ENCODE results near the gene L2HGDH. TPM values are rescaled to one million over a fixed set of nuclear protein-coding genes. Genes with fewer than 3 reads are reported as not detected.

Gene L2HGDH
- total RNA-seq, 1 experiment from 2014 or later = 22.6 TPM

GRCh38 chr14:50212726-50213125 is 99.3 kb downstream of the L2HGDH start:
- H3K27me3 ChIP-seq (ENCODE audit: insufficient read depth, low read length) = no peaks in the 10 kb centered on the region
- no peak overlapping the region for H3K4me2 ChIP-seq (ENCODE audit: insufficient read depth, insufficient read length, low read length)
- no peaks in the 10 kb centered on the region for H4K20me1 ChIP-seq (ENCODE audit: control insufficient read depth, insufficient read depth, insufficient read length)
- H2BK12ac ChIP-seq (ENCODE audit: insufficient read length, low read depth, low read length) = no peak overlapping the region
- no peak overlapping the region for H2AFZ ChIP-seq (ENCODE audit: low read length)
- no peak overlapping the region; a peak in 1 of 7 replicates for H3K27ac Mint-ChIP-seq
- H3K9me3 Mint-ChIP-seq = no peaks in the 10 kb centered on the region
- H3T11ph ChIP-seq (ENCODE audit: low read length) = no peak overlapping the region
- no peak for DNase-seq
- peaks cover 7% of the 10 kb centered on the region in 2 experiments; a peak in 3 of 4 replicates for H3K4me1 Mint-ChIP-seq
- H3K27me3 Mint-ChIP-seq (ENCODE audit: low read depth) = no peaks in the 10 kb centered on the region
- H3K79me1 ChIP-seq (ENCODE audit: insufficient read depth, low read depth, low read length, poor library complexity, severe bottlenecking) = no peaks in the 10 kb centered on the region
- no peak overlapping the region for H2BK120ac ChIP-seq (ENCODE audit: low read depth, low read length, poor library complexity, severe bottlenecking)
- H2BK20ac ChIP-seq (ENCODE audit: low read depth, low read length, poor library complexity, severe bottlenecking) = no peak overlapping the region
- no peak overlapping the region for H2BK15ac ChIP-seq (ENCODE audit: low read depth, low read length)
- no peaks in the 10 kb centered on the region for H3K36me3 Mint-ChIP-seq (ENCODE audit: insufficient read depth in 1 of 3, low read depth in 3 of 3)
- no peak overlapping the region for H2AK5ac ChIP-seq (ENCODE audit: insufficient read length, low read length)
- no peak overlapping the region for H3K14ac ChIP-seq (ENCODE audit: insufficient read depth, low read length)
- H3K27ac ChIP-seq (ENCODE audit: insufficient read length, low read depth, low read length) = no peak overlapping the region
- H3K4me3 Mint-ChIP-seq = no peak overlapping the region
- H4K5ac ChIP-seq (ENCODE audit: insufficient read length, low read depth, low read length) = no peak overlapping the region
- H3K4ac ChIP-seq (ENCODE audit: low read depth, low read length) = no peak overlapping the region
- H4K91ac ChIP-seq (ENCODE audit: insufficient read length, low read depth, low read length) = no peak overlapping the region
- TF ChIP-seq, protein P1, sequence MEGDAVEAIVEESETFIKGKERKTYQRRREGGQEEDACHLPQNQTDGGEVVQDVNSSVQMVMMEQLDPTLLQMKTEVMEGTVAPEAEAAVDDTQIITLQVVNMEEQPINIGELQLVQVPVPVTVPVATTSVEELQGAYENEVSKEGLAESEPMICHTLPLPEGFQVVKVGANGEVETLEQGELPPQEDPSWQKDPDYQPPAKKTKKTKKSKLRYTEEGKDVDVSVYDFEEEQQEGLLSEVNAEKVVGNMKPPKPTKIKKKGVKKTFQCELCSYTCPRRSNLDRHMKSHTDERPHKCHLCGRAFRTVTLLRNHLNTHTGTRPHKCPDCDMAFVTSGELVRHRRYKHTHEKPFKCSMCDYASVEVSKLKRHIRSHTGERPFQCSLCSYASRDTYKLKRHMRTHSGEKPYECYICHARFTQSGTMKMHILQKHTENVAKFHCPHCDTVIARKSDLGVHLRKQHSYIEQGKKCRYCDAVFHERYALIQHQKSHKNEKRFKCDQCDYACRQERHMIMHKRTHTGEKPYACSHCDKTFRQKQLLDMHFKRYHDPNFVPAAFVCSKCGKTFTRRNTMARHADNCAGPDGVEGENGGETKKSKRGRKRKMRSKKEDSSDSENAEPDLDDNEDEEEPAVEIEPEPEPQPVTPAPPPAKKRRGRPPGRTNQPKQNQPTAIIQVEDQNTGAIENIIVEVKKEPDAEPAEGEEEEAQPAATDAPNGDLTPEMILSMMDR (conservative IDR thresholded peaks at IDR 0.05) = no peak
- WGBS (ENCODE audit: extremely low coverage, insufficient read length, low lambda C conversion rate) = no CpG with 5 or more reads among the region's 3 CpGs
- no peak overlapping the region for H3K23ac ChIP-seq (ENCODE audit: insufficient read length, low read depth, low read length)
- H3K9me3 ChIP-seq (ENCODE audit: control insufficient read depth, low read depth, low read length) = no peaks in the 10 kb centered on the region
- H3K4me1 ChIP-seq (ENCODE audit: insufficient read depth, low read length) = no peaks in the 10 kb centered on the region
- no peak overlapping the region for H2BK5ac ChIP-seq (ENCODE audit: insufficient read length, low read length)
- H3K9ac ChIP-seq (ENCODE audit: extremely low read depth, insufficient read length, low read length) = no peak overlapping the region
- H3K79me2 ChIP-seq (ENCODE audit: insufficient read depth, low read length) = no peaks in the 10 kb centered on the region
- no peak overlapping the region for H3K56ac ChIP-seq (ENCODE audit: insufficient read length, low read depth, low read length)
- no peaks in the 10 kb centered on the region for H3K23me2 ChIP-seq (ENCODE audit: insufficient read length, low read depth, low read length, poor library complexity, severe bottlenecking)
- no peak overlapping the region for H4K8ac ChIP-seq (replicated peaks; ENCODE audit: insufficient read length, low read depth, low read length)
- no peak overlapping the region for H3K18ac ChIP-seq (ENCODE audit: insufficient read length, low read depth, low read length)

Measured in H9 (cell line).